ENCODE measurements around the gene C3orf80.
A peak's percentile ranks its signal among the peaks of the same experiment; 100 is the strongest.
"Not testable (repeated sequence)": the region's sequence is repeated elsewhere in the genome, so short reads cannot be mapped to it uniquely, and the experiment has no call there.

Gene C3orf80

DNA sequence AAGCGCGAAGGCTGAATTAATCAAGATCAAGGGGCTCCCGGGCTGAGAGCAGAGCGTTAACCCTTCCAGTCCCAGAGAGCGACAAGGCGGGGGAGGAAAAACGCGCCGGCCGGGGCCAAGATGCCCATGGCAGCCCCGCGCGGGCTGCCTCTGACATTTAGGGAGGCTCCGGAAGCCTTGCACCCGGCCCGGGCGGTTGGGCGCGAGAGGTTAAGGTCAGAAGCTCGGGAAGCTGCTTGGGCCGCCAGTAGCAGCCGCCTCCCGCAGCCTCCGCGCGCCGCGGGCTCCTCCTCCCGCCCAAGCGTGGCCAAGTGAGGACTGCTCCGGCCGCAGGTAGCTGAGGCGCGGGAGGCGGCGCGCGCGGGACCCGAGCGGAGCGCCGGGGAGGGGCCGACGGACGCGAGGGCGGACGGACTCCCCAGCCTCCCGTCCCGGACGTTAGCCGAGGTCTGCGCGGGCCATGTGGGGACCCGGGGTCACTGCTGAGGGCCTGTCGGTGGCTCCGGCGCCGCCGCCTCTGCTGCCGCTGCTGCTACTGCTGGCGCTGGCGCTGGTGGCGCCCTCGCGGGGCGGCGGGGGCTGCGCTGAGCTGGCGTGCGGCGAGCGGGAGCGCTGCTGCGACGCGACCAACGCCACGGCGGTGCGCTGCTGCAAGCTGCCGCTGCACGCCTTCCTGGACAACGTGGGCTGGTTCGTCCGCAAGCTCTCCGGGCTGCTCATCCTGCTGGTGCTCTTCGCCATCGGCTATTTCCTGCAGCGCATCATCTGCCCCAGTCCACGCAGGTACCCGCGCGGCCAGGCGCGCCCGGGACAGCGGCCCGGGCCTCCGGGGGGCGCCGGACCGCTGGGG lies at the start of gene C3orf80:
TSS of gene C3orf80 (plus strand) at position 247 of the 850 bp plus-strand sequence. CDS start at position 461, 214 bp downstream.
- DNase-seq: peak; percentile 81

DNA sequence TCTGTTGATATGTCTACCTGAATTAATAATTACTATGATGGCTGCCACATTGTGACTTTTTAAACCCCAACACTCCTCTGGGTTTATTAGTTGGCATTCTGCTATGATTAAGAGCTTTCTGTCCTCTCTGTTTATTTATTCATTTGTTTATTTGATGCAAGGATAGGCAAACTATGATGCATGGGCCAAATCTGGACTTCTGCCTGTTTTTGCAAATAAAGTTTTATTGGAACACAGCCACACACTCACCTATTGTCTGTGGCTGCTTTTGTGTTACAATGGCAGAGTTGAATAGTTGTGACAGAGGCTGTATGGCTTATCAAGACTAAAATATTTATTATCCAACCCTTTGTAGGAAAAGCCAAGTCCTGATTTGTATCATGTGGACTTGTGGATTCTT lies 48.3 kb upstream of the C3orf80 start:
- no peak for DNase-seq

DNA sequence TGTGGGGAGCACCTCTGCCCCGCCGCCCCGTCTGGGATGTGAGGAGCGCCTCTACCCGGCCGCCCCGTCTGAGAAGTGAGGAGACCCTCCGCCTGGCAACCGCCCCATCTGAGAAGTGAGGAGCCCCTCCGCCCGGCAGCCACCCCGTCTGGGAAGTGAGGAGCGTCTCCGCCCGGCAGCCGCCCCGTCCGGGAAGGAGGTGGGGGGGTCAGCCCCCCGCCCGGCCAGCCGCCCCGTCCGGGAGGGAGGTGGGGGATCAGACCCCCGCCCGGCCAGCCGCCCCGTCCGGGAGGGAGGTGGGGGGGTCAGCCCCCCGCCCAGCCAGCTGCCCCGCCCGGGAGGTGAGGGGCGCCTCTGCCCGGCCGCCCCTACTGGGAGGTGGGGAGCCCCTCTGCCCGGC lies 46.6 kb upstream of the C3orf80 start:
- DNase-seq: not testable (repeated sequence)

- not testable (repeated sequence) for DNase-seq
Measured at GRCh38 chr3:160179403-160179802, 45.8 kb upstream of the C3orf80 start.

DNA sequence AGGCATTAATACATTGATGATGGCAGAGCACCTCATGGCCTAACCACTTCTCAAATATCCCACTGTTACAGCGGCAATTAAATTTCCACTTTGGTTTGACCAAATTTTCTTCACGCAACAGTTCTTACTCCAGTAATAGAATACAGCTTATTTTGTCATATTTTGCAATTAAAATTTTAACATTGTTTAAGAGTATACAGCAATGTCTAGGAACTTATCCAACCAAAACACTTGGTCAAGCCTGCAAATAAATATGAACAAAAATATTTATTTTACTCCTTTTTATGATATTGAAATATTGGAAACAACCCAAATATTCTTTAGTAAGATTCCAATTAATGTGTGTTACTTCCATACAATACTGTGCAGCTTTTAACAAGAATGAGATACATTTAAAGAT lies 45.3 kb upstream of the C3orf80 start:
- no peak for DNase-seq

GRCh38 chr3:160180581-160181216 lies 44.5 kb upstream of the C3orf80 start:
- DNase-seq: no peak

DNA sequence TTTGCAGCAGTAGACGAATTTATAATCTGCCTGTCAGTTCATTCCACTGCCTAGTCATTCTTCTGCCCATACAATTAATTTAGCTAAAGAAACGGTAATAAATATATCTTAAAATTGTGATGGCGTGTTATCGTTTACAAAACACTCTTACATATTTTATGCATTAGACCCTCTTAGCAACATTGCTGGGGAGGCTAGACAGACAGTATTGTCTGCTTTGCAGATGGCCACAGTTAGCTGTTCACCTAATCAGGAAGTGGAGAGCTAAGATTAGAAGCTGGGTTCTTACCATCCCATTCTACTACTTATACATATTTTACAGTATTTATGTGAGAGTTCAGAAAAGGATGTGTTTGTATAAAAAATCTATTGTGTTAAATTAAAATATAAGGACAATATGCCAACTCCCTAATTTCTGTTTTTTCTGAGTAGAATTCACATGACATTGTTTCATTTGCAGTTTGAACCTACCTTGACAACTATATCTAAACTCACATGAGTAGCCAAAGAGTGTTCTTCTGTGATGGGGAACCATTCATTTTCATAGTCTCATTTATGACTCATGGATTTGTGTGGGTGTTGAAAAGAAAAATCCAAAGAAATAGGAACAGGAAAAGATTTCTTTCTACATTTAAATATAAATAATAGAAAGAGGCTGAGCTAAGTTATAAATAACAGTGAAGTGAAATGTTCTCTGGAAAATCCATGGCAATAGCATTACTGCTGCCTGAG lies 41.7 kb upstream of the C3orf80 start:
- no peak for DNase-seq

DNA sequence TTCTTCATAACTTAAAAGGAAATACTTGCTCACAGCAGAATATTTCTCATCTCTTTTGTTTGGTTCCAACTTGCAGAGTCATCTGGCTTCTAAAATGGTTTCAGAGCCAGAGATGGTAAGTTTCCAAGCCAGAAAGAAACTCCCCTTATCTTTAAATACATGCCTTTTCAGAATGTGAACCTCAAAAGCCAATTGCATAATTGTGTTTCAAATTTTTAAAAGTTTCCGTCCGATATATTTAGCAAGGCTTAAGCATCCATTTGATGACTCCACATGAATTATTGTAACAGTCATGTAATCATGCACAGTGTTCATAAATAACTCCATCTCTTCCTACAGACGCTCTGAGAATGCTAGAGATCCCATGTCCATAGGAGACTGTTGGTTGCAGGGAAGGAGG lies 40.6 kb upstream of the C3orf80 start:
- DNase-seq: no peak

DNA sequence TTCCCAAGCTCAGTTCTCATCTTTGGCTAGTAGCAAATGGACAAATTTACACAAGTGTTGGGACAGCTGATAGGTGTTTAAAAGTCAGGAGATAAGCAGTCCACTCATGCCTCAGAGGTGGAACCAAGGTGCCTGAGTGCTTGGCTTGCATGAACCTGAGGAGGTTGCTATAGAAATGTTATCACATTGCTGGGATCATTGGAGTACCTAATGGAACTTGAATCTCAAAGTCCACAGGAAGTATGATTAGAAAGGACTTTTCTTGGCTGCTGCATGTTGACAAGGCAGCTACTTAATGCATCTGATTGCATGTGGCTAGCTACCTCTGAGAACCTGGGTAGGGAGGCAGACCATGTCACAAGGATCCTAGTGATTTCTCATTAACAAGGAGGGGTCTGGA lies 39.5 kb upstream of the C3orf80 start:
- no peak for DNase-seq

GRCh38 chr3:160187288-160187687 lies 37.9 kb upstream of the C3orf80 start:
- no peak for DNase-seq

GRCh38 chr3:160192310-160193029 lies 32.8 kb upstream of the C3orf80 start:
- no peak for DNase-seq

GRCh38 chr3:160193644-160194192 lies 31.5 kb upstream of the C3orf80 start:
- DNase-seq: no peak

- no peak for DNase-seq
Measured at GRCh38 chr3:160194438-160194837, 30.8 kb upstream of the C3orf80 start.

DNA sequence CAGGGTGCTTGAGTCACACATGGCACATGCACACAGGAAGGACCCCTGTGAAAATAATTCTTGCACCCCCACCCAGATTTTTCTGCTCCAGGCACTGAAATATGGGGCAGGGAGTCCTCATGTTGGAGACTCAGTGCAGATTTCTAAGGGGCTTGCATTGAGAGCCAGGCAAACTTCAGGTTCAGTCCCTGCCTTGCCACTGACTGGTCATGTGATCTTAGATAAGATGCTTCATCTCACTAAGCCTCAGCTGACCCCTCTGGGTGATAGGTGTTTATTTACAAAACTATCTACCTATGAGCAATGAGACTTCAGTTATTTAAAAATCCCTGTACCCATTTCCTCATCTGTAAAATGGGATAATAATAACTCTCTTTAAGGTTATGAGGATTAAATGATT lies 30.1 kb upstream of the C3orf80 start:
- DNase-seq: no peak

DNA sequence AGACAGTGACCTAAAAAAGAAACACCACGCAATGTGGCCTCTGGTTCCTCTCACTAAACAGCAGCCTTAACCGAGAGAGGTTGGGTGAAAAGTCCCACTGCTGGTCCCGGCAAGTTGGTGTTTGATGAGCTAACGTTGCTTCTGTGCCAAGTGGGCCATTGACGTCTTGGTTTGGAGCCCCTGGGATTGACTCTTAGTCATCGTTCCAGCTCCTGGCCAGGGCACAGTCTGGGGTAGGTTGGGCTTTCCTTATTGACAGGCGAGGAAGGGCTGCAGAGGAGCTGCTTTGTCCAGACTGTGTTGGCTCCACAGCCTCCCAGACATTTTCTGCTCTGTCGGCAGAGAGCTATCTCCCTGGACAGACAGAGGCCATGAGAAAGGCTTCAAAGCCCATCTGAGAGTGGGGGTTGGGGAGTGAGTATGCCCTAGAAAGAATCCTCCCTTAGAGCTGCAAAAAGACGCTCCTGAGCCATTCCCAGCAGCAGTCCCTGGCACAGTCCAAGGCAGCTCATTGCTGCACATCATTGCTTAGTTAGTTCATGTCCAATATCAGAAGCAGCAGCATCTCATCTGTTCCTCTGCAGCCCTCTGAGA lies 28.6 kb upstream of the C3orf80 start:
- no peak for DNase-seq

- DNase-seq: no peak
Measured at GRCh38 chr3:160199108-160199507, 26.1 kb upstream of the C3orf80 start.

- no peak for DNase-seq
Measured at GRCh38 chr3:160200353-160200752, 24.9 kb upstream of the C3orf80 start.

DNA sequence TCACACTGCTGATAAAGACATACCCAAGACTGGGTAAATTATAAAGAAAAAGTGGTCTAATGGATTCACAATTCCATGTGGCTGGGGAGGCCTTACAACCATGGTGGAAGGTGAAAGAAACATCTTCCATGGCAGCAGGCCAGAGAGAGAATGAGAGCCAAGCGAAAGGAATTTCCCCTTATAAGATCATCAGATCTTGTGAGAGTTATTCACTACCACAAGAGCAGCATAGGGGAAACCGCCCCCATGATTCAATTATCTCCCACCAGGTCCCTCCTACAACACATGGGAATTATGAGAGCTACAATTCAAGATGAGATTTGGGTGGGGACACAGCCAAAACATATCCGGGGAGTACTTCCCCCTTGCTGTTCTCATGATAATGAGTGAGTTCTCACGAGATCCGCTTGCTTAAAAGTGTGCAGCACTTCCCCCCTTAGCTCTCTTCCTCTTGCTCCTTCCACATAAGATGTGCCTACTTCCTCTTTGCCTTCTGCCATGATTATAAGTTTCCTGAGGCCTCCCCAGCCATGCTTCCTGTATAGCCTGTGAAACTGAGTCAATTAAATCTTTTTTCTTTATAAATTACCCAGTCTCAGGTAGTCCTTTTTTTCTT lies 20.7 kb upstream of the C3orf80 start:
- not testable (repeated sequence) for DNase-seq

- DNase-seq: no peak
Measured at GRCh38 chr3:160205606-160206005, 19.6 kb upstream of the C3orf80 start.

DNA sequence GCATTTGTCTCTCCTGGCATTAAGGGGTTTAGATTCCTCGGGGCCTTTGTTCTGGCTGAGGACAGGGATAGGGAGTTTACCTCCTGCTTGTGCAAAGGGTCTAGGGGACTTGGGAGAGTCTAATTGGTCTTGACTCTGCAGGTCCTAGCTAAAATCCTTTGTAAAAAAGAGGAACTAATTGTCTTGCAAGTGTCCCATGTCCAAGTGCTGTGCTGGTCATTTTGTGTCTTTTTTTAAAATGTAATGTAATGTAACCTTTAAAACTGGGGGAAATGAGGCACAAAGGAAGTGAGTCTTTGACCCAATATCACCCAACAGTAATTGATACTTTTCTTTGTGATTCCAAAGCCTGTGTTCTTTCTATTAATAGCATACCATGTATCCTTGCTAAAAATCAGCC lies 14.9 kb upstream of the C3orf80 start:
- no peak for DNase-seq

GRCh38 chr3:160210799-160211221 lies 14.4 kb upstream of the C3orf80 start:
- DNase-seq: no peak

DNA sequence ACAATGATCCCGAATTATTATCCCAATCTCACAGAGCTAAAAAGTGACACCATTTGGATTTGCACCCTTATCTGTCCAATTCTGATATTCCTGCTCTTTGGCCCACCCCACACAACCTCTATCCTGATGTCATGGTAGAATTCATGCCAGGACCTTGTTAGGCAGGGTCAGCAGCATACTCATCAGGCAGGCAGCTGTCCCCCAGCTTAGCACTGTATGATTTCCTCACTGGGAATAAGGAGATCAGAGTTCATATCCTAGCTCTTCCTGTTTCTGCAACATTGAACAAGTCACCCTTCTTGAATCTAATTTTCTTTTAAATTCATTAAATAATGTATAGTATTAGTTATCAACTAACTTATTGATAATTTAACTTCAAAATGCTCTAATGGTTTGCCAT lies 12.0 kb upstream of the C3orf80 start:
- DNase-seq: no peak

Measured in activated CD8-positive, alpha-beta memory T cell treated with anti-CD3 and anti-CD28 coated beads, Interleukin-2, amount 50 U/mL, for 48 hours (primary cell).